Measurements from ENCODE around the gene CEACAM6. TPM values are rescaled to one million over a fixed set of nuclear protein-coding genes. Genes with fewer than 3 reads are reported as not detected.

The CEACAM6 gene
- total RNA-seq, 2 experiments from 2014 or later, result not detected

- CTCF ChIA-PET, result no interaction called here
- peaks cover 0 to 2% of the 10 kb centered on the region in 2 experiments for H3K27me3 ChIP-seq (ENCODE audit: control insufficient read depth in 1 of 2, insufficient read depth in 2 of 2, low read length in 2 of 2)
- DNase-seq (no peak), ATAC-seq (ENCODE audit: poor library complexity) (no peak)
- no peaks in the 10 kb centered on the region for H3K36me3 ChIP-seq (ENCODE audit: insufficient read depth, low read length)
- POLR2A ChIA-PET, result no interaction called here
- no peaks in the 10 kb centered on the region for H3K4me1 Mint-ChIP-seq (ENCODE audit: low read depth)
- no peaks in the 10 kb centered on the region for H3K9me3 ChIP-seq (ENCODE audit: control insufficient read depth in 1 of 2, insufficient read depth in 1 of 2, low read length in 2 of 2)
- H3K27me3 Mint-ChIP-seq, result peaks cover 61% of the 10 kb centered on the region
- no peak for TF ChIP-seq CTCF (IDR thresholded peaks at IDR 0.05)
- peaks cover 3% of the 10 kb centered on the region for H3K4me1 ChIP-seq (ENCODE audit: insufficient read depth, low read length)
- H3K9me3 Mint-ChIP-seq, result no peaks in the 10 kb centered on the region
- H3K27ac Mint-ChIP-seq, result no peak overlapping the region
- no peak overlapping the region for H3K4me3 ChIP-seq (ENCODE audit: low read length)
- no peaks in the 10 kb centered on the region for H3K36me3 Mint-ChIP-seq (ENCODE audit: low read depth)
- H3K27ac ChIP-seq (ENCODE audit: low read depth in 1 of 2, low read length in 2 of 2), result no peak overlapping the region
- intact Hi-C loops (cut with DNase I, micrococcal nuclease), result no loop called here
- H3K4me3 Mint-ChIP-seq, result no peak overlapping the region
Observed at GRCh38 chr19:41734156-41734555, 21.2 kb upstream of the CEACAM6 start.

- Histone ChIP-seq H3K27me3 (ENCODE audit: control insufficient read depth in 1 of 2, insufficient read depth in 2 of 2, low read length in 2 of 2) (peaks cover 0 to 2% of the 10 kb centered on the region in 2 experiments), H3K4me3 (ENCODE audit: low read length) (no peak overlapping the region), H3K36me3 (ENCODE audit: insufficient read depth, low read length) (no peaks in the 10 kb centered on the region), H3K4me1 (ENCODE audit: insufficient read depth, low read length) (peaks cover 3% of the 10 kb centered on the region), H3K27ac (ENCODE audit: low read depth in 1 of 2, low read length in 2 of 2) (no peak overlapping the region), H3K9me3 (ENCODE audit: control insufficient read depth in 1 of 2, insufficient read depth in 1 of 2, low read length in 2 of 2) (no peaks in the 10 kb centered on the region)
- intact Hi-C loops (cut with DNase I, micrococcal nuclease), result no loop called here
- no peaks in the 10 kb centered on the region for H3K4me1 Mint-ChIP-seq (ENCODE audit: low read depth)
- TF ChIP-seq CTCF (IDR thresholded peaks at IDR 0.05), result no peak
- ChIA-PET CTCF (no interaction called here), POLR2A (no interaction called here)
- H3K9me3 Mint-ChIP-seq, result no peaks in the 10 kb centered on the region
- DNase-seq (no peak), ATAC-seq (ENCODE audit: poor library complexity) (no peak)
- peaks cover 61% of the 10 kb centered on the region for H3K27me3 Mint-ChIP-seq
- H3K36me3 Mint-ChIP-seq (ENCODE audit: low read depth), result no peaks in the 10 kb centered on the region
- no peak overlapping the region for H3K27ac Mint-ChIP-seq
- no peak overlapping the region for H3K4me3 Mint-ChIP-seq
Observed at GRCh38 chr19:41734585-41734984, 20.7 kb upstream of the CEACAM6 start.

- Mint-ChIP-seq H3K36me3 (ENCODE audit: low read depth) (no peaks in the 10 kb centered on the region), H3K4me1 (ENCODE audit: low read depth) (no peaks in the 10 kb centered on the region), H3K9me3 (no peaks in the 10 kb centered on the region), H3K4me3 (no peak overlapping the region), H3K27ac (no peak overlapping the region), H3K27me3 (peaks cover 61% of the 10 kb centered on the region)
- peaks cover 0 to 2% of the 10 kb centered on the region in 2 experiments for H3K27me3 ChIP-seq (ENCODE audit: control insufficient read depth in 1 of 2, insufficient read depth in 2 of 2, low read length in 2 of 2)
- H3K4me1 ChIP-seq (ENCODE audit: insufficient read depth, low read length), result peaks cover 3% of the 10 kb centered on the region
- TF ChIP-seq CTCF (IDR thresholded peaks at IDR 0.05), result no peak
- H3K27ac ChIP-seq (ENCODE audit: low read depth in 1 of 2, low read length in 2 of 2), result no peak overlapping the region
- ATAC-seq (ENCODE audit: poor library complexity), result no peak
- intact Hi-C loops (cut with DNase I, micrococcal nuclease), result no loop called here
- DNase-seq, result no peak
- ChIA-PET POLR2A (no interaction called here), CTCF (no interaction called here)
- H3K36me3 ChIP-seq (ENCODE audit: insufficient read depth, low read length), result no peaks in the 10 kb centered on the region
- H3K4me3 ChIP-seq (ENCODE audit: low read length), result no peak overlapping the region
- no peaks in the 10 kb centered on the region for H3K9me3 ChIP-seq (ENCODE audit: control insufficient read depth in 1 of 2, insufficient read depth in 1 of 2, low read length in 2 of 2)
Observed at GRCh38 chr19:41735071-41735600, 20.2 kb upstream of the CEACAM6 start.

Measured in CD4-positive, alpha-beta T cell (primary cell).